H1 (cell line): Measurements from ENCODE around the gene MYO18A.
A peak's percentile ranks its signal among the peaks of the same experiment; 100 is the strongest.

Source experiments
- POLR2AphosphoS5 ChIP-seq: IDR thresholded peaks from 2 replicates; pipeline ENCODE4 v1.6.1; 2011; ENCODE audit warnings: low read depth, low read length
- TAF1 ChIP-seq: IDR thresholded peaks from 2 replicates; pipeline ENCODE4 v1.6.1; 2011; ENCODE audit warnings: mild to moderate bottlenecking, low read depth, low read length

DNA sequence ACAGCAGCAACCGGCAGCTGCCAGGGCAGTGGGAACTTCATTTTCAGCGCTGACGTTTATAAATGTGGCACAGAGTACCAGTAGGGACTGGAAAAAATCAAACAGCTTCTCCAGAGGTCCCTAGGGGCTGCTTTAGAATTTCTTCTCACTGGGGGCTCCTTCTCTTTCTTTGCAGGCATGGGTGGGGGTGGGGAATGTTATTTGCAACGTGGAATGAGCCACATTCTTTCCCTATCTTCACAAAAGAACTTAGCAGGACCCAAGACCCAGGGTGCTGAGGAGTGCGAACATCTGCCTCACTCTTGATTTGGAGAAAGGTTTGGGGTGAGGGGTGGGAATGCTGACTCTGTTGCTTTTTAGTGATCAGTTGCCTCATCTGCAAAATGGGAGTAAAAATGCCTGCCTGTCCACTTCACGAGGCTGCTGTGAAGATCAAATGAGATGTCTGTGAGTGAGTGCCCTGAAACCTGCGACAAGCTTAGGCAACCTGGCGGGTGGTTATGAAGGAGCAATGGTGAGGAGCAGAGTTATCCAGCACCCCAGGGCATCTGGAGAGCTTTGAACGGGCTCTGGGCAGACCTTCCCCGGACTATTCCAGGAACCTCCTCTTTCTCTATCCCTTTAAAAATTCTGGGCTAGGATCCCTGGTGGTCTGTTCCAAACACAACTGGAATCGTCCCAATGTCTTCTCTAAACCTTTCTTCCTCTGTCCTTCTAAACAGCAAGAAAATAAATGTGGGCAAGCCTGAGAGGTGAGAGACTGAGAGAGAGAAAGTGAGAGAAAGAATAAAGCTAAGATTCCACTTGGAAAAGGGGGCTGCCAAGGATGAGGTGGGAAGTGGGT, 148.0 kb downstream of the MYO18A start:
- TF ChIP-seq POLR2AphosphoS5, result no peak
- 0 out of 2 replicates have a peak, but pooled peaks have one; percentile 41 for TF ChIP-seq TAF1
